ENCODE measurements around the gene LAMC1. TPM values are rescaled to one million over a fixed set of nuclear protein-coding genes. Genes with fewer than 3 reads are reported as not detected.

Gene LAMC1
- total RNA-seq, 1 experiment from 2014 or later: 10.8 TPM

Small RNAs within 50 kb of the gene (small RNA-seq; reads per million reads assigned to genes)
- not detected for gene RNU6-41P

Other genes starting within 250 kb of the LAMC1 start
- 3.2 TPM in 2 replicates for gene NPL, start 233.6 kb upstream of the LAMC1 start, total RNA-seq (2014; rRNA removed; shearing (Covaris generic); ENCODE audit: low replicate concordance)
- 94.6 and 133 TPM in 2 replicates for gene DHX9, start 184.1 kb upstream of the LAMC1 start, total RNA-seq (2014; rRNA removed; shearing (Covaris generic); ENCODE audit: low replicate concordance)
- gene SHCBP1L, start 70.3 kb upstream of the LAMC1 start, total RNA-seq (2014; rRNA removed; shearing (Covaris generic); ENCODE audit: low replicate concordance): not detected in 2 replicates
- gene LAMC2, start 162.8 kb downstream of the LAMC1 start, total RNA-seq (2014; rRNA removed; shearing (Covaris generic); ENCODE audit: low replicate concordance): not detected in 2 replicates

Data from Karpas-422 (cell line).